Camera-type eye (tissue), 1 donor: Measurements from ENCODE around the gene ZNF677. TPM values are rescaled to one million over a fixed set of nuclear protein-coding genes. Genes with fewer than 3 reads are reported as not detected.

ENCODE experiments used
- total RNA-seq: library from RNA; depleted of rRNA; stranded (reverse); fragments of >200 nt; gene quantifications from one replicate; pipeline ENCODE4 v1.2.3, GENCODE V29; 2014

The ZNF677 gene
- total RNA-seq, result 67.0 TPM

DNA sequence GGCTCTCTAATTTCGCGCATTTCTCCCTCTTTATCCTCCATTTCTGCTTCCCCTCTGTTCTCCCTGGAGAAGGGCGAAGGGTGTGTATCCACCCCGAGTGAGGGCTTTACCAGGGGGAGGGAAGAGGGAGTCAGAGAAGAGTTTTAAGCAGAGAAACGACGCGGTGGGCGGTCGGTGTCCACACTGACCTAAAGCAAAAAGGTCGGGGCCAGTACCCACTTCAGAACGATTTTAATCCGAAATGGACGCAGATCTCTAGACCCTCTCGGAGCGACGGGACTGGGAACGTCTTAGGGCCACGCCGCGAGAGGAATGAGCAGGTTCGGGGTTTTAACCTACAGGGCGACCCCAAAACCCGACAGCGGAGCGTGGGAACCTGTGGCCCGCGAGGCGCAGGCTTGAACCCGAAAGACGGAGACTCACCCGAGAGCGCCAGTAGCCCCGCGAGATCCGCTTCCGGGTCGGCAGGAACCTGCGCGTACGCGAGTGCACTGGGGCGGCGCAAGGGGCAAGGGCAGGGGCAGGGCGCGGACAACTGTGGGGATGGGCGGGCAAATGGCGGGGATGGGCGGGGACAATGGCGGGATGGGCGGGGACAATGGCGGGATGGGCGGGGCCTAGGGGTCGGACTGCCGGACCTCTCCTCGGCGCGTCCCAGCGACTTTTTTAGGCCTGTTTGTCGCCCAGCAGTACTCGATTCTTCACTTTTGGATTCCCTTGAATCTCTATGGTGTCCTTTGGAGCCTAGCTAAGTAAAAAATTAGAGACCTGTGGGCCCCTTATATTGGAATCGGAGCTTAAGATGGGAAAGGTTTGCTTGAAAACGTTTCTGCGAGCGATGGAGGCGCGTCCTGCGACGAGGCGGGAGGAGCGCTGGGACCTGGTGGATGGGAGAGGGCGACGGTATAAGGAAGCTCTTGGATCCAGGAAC is at the start of gene ZNF677:
ZNF677 (minus strand) TSS at position 463 of the 931 bp plus-strand sequence. CDS start 3,323 bp downstream, outside the sequence.

DNA sequence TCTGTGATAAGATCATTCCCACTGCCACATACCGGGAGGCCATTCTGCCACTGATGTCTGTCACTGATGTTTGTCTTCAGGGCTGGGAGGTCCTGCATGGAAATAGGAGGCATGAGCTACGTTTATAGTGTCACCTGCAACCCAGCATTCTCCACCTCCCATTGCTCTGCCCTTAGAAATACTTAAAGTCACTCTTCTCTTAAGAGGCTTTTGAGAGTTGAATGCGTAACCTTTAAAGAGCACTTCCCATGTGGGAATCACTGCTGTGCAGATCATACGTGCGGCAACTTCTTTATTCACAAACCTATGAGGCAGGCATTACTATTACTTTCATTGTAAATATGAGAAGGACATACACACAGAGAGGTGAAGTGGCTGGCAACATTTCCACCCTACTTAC is 12.9 kb upstream of the ZNF677 start, which contains the start of gene VN1R4:
VN1R4 (minus strand) TSS at position 101 of the 400 bp plus-strand sequence; CDS start at position 43, 58 bp downstream.

DNA sequence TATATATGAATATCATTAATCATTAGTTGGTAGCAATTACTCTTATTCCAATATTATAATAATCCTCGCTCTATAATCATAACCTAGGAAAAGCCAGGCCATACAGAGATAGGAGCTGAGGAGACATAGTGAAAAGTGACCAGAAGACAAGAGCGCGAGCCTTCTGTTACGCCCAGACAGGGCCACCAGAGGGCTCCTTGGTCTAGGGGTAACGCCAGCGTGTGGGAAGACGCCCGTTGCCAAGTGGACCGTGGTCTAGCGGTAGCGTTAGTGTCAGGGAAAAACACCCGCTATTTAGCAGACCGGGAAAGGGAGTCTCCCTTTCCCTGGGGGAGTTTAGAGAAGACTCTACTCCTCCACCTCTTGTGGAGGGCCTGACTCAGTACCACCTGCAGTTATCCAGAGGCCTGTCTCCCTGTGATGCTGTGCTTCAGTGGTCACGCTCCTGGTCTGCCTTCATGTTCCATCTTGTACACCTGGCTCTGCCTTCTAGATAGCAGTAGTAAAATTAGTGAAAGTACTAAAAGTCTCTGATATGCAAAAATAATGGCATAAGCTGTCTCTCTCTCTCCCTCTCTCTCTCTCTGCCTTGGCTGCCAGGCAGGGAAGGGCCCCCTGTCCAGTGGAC is 3.2 kb upstream of the ZNF677 start, which contains the start of gene VN1R2:
VN1R2 (plus strand) TSS at position 578 of the 628 bp plus-strand sequence. CDS start 84 bp downstream, outside the sequence.

GRCh38 chr19:53192771-53193534 is 61.7 kb downstream of the ZNF677 start, which contains the start of gene ZNF665:
Gene ZNF665, minus strand, starts transcription at chr19:53193358. Its CDS starts 10,460 bp downstream, at chr19:53182898.

Other genes starting within 250 kb of the ZNF677 start
- not detected for gene ERVV-1, start 241.0 kb downstream of the ZNF677 start, total RNA-seq
- not detected for gene ERVV-2, start 210.1 kb downstream of the ZNF677 start, total RNA-seq
- 87.9 TPM for gene ZNF160, start 151.5 kb downstream of the ZNF677 start, total RNA-seq
- 25.6 TPM for gene ZNF415, start 122.0 kb downstream of the ZNF677 start, total RNA-seq
- gene ZNF347, start 95.8 kb downstream of the ZNF677 start, total RNA-seq, result 22.3 TPM
- 4.3 TPM for gene ZNF665, start 61.5 kb downstream of the ZNF677 start, total RNA-seq
- gene VN1R2, start 3.4 kb upstream of the ZNF677 start, total RNA-seq, result not detected
- gene VN1R4, start 12.8 kb upstream of the ZNF677 start, total RNA-seq, result not detected
- gene ZNF845, start 78.9 kb upstream of the ZNF677 start, total RNA-seq, result 13.0 TPM
- gene ZNF525, start 110.8 kb upstream of the ZNF677 start, total RNA-seq, result 22.2 TPM
- 21.0 TPM for gene ZNF765, start 140.3 kb upstream of the ZNF677 start, total RNA-seq
- gene ZNF761, start 177.1 kb upstream of the ZNF677 start, total RNA-seq, result 14.6 TPM
- 8.0 TPM for gene ZNF813, start 212.9 kb upstream of the ZNF677 start, total RNA-seq